H1 (cell line): ENCODE results near the gene FAM53B. TPM values are rescaled to one million over a fixed set of nuclear protein-coding genes. Genes with fewer than 3 reads are reported as not detected.

Source experiments
- EZH2 ChIP-seq: fragments of 200-600 bp; sonication (generic); IDR thresholded peaks from 2 replicates; pipeline ENCODE4 v1.7.1; 2012; ENCODE audit warnings: low read depth, mild to moderate bottlenecking, moderate library complexity, low read length, inconsistent platforms; ENCODE audit not compliant: severe bottlenecking
- polyA plus RNA-seq, 7 experiments: library from polyadenylated mRNA; depleted of rRNA in 3 of 7; stranded (reverse) in 5 of 7; unstranded in 2 of 7; fragments of >200 nt in 5 of 7; fragments of 200-250 nt in 2 of 7; gene quantifications; 1 replicate in 5 of 7; 2 replicates in 1 of 7; 4 replicates in 1 of 7; pipeline versions ENCODE4 v1.2.1 to v1.2.3, GENCODE V29; 2011 to 2013; ENCODE audit warnings: missing spikeins in 2 of 7, mixed read lengths in 2 of 7
- total RNA-seq: library from RNA; stranded (reverse); fragmentation: NEBNext Ultra II Directional; extraction: Animal tissue kit (Norgen Biotek cat#: 25700); gene quantifications from 2 replicates; pipeline ENCODE4 v1.2.1, GENCODE V29; 2021

FAM53B gene
- total and polyA plus RNA-seq, 2 of the 8 experiments (the other 6 are each of a cell fraction or from before 2014, with no cell fraction given): 5.3 to 14.4 TPM

DNA sequence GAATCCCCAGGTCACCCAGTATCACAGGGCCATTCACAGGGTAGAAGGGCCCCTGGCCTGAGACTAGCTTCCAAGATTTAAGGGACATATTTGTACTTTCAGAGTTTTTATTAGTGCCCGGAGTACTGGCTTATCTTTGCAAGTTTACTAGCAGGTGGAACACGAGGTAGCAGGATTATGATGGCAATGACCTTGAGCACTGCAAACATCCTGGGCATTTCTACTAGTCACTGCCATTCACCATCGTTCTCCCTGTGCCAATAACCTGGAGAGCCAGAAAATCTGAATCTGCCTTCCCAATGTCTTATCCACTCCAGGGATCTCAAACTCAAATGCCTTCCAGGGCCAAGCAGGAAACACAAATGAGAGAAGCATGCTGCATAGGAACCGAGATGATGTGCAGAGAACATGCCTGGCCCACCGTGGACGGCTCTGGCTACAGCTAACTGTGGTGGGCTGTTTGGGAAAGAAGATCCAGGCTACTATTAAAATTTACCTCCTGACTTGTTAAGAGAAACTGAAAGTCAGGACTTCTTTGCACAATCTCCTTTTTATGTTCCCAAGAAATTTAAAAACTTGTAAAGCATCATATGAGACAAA, 16.7 kb downstream of the FAM53B start (continued):
- TF ChIP-seq EZH2: no peak
